Esophagus squamous epithelium (tissue), 4 donors: ENCODE data around the gene NOXA1.

Experiments
- POLR2A ChIP-seq, 4 donors: fragments of 450-650 bp; IDR thresholded peaks; one replicate each; pipeline ENCODE4 v1.6.1; 2017; ENCODE audit warnings: antibody characterized with exemption in 4 of 4, mild to moderate bottlenecking in 4 of 4, moderate library complexity in 3 of 4
- TF ChIP-seq, protein P1 (sequence below), 6 experiments: fragments of 450-650 bp in 4 of 6; fragments of 200-600 bp in 2 of 6; sonication (generic) in 2 of 6; IDR thresholded peaks; one replicate each; pipeline ENCODE4 v1.5.1; 2016 to 2019; ENCODE audit warnings: antibody characterized with exemption in 6 of 6, mild to moderate bottlenecking in 4 of 6, moderate library complexity in 4 of 6

DNA sequence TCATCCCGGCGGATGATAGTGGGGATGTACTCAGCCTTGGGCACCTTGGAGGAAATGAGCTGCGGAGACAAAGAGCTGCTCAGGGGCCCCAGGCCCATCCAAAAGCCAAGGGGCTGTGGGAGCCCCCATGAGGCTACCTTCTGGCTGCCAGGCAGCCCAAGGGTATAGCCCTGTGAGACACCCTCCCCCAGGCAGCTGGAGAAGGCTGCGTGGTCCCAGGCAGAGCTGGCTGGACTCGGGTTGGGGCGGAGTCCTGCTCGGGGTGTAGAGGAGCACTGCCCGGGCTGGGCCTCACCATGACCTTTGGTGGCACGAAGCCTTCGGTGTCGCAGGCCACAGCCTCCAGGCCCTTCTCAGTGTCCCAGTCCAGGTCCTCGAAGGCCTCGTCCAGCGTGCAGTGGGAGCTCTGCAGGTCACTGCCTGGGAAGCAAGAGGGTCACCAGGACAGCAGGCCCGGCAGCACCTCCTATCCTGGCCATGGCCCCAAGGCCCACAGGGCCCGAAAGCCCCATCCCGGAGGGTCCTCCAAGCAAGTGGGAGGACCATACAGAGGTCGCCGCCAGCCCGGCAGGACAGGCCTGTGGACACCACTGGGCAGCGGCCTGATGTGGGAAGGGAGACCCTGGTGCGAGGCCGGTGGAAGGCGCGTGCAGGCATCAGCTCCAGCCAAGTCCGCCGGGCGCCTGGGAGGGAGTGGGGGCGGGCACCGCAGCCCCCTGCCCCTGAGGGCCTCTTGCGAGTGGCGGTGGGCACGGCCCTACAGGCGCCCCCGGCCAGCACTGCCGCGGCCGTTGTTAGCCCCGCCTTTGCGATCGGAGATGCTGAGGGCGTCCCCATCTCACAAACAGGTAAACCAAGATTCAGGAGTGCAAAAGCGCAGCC is 29.8 kb downstream of the NOXA1 start:
- TF ChIP-seq, protein P1, sequence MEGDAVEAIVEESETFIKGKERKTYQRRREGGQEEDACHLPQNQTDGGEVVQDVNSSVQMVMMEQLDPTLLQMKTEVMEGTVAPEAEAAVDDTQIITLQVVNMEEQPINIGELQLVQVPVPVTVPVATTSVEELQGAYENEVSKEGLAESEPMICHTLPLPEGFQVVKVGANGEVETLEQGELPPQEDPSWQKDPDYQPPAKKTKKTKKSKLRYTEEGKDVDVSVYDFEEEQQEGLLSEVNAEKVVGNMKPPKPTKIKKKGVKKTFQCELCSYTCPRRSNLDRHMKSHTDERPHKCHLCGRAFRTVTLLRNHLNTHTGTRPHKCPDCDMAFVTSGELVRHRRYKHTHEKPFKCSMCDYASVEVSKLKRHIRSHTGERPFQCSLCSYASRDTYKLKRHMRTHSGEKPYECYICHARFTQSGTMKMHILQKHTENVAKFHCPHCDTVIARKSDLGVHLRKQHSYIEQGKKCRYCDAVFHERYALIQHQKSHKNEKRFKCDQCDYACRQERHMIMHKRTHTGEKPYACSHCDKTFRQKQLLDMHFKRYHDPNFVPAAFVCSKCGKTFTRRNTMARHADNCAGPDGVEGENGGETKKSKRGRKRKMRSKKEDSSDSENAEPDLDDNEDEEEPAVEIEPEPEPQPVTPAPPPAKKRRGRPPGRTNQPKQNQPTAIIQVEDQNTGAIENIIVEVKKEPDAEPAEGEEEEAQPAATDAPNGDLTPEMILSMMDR (IDR thresholded peaks at IDR 0.05), result peak in 1 of 6 experiments; percentile 3
- TF ChIP-seq POLR2A (IDR thresholded peaks at IDR 0.05), result no peak
